HCT116 (cell line): ENCODE results near the gene FCN3. TPM values are rescaled to one million over a fixed set of nuclear protein-coding genes. Genes with fewer than 3 reads are reported as not detected.
A peak's percentile ranks its signal among the peaks of the same experiment; 100 is the strongest.

ENCODE experiments used
- ATAC-seq: fragments of 200-7000 bp; cut with Tn5 transposase; 2 replicates; pipeline ENCODE4 v1.9.1; 2020; ENCODE audit warnings: mild to moderate bottlenecking, moderate library complexity
- BruUV-seq: library from RNA; stranded (reverse); fragments of 400-500 nt; replicated peaks from 2 replicates; lab custom pipeline; 2021; lab: Mats Ljungman, UMichigan
- CTCF ChIA-PET: fragments of 300-600 bp; sonication (Branson Sonifier 250); formaldehyde crosslinking; loops from one replicate; lab custom pipeline; 2021; ENCODE audit warnings: antibody characterized with exemption; lab: Charles Lee
- POLR2A ChIA-PET: fragments of 300-600, 350-600 bp; sonication (Branson Sonifier 250); formaldehyde crosslinking; loops from one replicate; lab custom pipeline; 2021; ENCODE audit warnings: antibody characterized with exemption; lab: Charles Lee
- RAD21 ChIA-PET, 2 experiments: fragments of 300-600 bp; sonication (Branson Sonifier 250); formaldehyde crosslinking; loops; one replicate each; lab custom pipeline; 2023; ENCODE audit warnings: low total read pairs in 2 of 2; ENCODE audit not compliant: uncharacterized antibody in 2 of 2, unreplicated experiment in 2 of 2, low non-redundant PET in 1 of 2; lab: Charles Lee
- DNase-seq: peaks from one replicate; pipeline ENCODE4 v3.0.0-alpha.2; 2010; ENCODE audit warnings: low read depth, low spot score
- H2AFZ ChIP-seq: fragments of 200-600 bp; shearing (Covaris generic), sonication (generic); 2 replicates; pipeline ENCODE4 v1.6.1; 2017; ENCODE audit warnings: low read depth, mixed run types, mixed read lengths, antibody characterized with exemption, low read length; ENCODE audit not compliant: poor library complexity, severe bottlenecking
- H3K27ac ChIP-seq: 2 replicates; pipeline ENCODE4 v1.5.1; 2012; ENCODE audit warnings: low read depth, low read length
- H3K27me3 ChIP-seq: fragments of 200-600 bp; sonication (generic); 2 replicates; pipeline ENCODE4 v1.6.1; 2016; ENCODE audit warnings: mixed run types, low read length, mixed read lengths; ENCODE audit not compliant: insufficient read depth
- H3K36me3 ChIP-seq, 2 experiments: fragments of 200-500 bp in 1 of 2; fragments of 200-600 bp in 1 of 2; sonication (Bioruptor generic) in 1 of 2; sonication (generic) in 1 of 2; 2 replicates each; pipeline versions ENCODE4 v1.5.1 to v1.6.1; 2014 to 2016; ENCODE audit warnings: low read length in 2 of 2, inconsistent platforms in 1 of 2, mixed read lengths in 1 of 2, mixed run types in 1 of 2; ENCODE audit not compliant: insufficient read depth in 2 of 2, control insufficient read depth in 1 of 2
- H3K4me1 ChIP-seq, 2 experiments: fragments of 200-600 bp in 1 of 2; sonication (generic) in 1 of 2; 2 replicates each; pipeline versions ENCODE4 v1.5.1 to v1.6.1; 2012 to 2017; ENCODE audit warnings: low read length in 2 of 2, inconsistent platforms in 1 of 2, mild to moderate bottlenecking in 1 of 2, mixed read lengths in 1 of 2, mixed run types in 1 of 2, moderate library complexity in 1 of 2; ENCODE audit not compliant: insufficient read depth in 2 of 2, control insufficient read depth in 1 of 2
- H3K4me2 ChIP-seq: fragments of 200-600 bp; sonication (generic); 2 replicates; pipeline ENCODE4 v1.6.1; 2017; ENCODE audit warnings: mixed run types, low read length, mixed read lengths
- H3K4me3 ChIP-seq, 2 experiments: fragments of 200-600 bp in 1 of 2; sonication (generic) in 1 of 2; replicated peaks in 1 of 2; 2 replicates each; pipeline ENCODE4 v1.5.1; 2011 to 2016; ENCODE audit warnings: low read length in 2 of 2, control low read depth in 1 of 2, low read depth in 1 of 2, mild to moderate bottlenecking in 1 of 2, mixed read lengths in 1 of 2, mixed run types in 1 of 2
- H3K79me2 ChIP-seq: fragments of 200-600 bp; sonication (generic); 2 replicates; pipeline ENCODE4 v1.6.1; 2017; ENCODE audit warnings: mild to moderate bottlenecking, mixed run types, low read length, moderate library complexity, mixed read lengths; ENCODE audit not compliant: insufficient read depth
- H3K9ac ChIP-seq: fragments of 200-600 bp; sonication (generic); 2 replicates; pipeline ENCODE4 v1.6.1; 2016; ENCODE audit warnings: low read length, mixed read lengths
- H3K9me2 ChIP-seq: fragments of 200-600 bp; sonication (generic), shearing (Covaris generic); 2 replicates; pipeline ENCODE4 v1.6.1; 2017; ENCODE audit warnings: mixed run types, mild to moderate bottlenecking, moderate library complexity; ENCODE audit not compliant: insufficient read depth
- H3K9me3 ChIP-seq, 2 experiments: fragments of 200-500 bp in 1 of 2; fragments of 200-600 bp in 1 of 2; sonication (Bioruptor generic) in 1 of 2; sonication (generic) in 1 of 2; 2 replicates each; pipeline ENCODE4 v1.6.1; 2014 to 2017; ENCODE audit warnings: low read length in 2 of 2, mixed read lengths in 2 of 2, inconsistent platforms in 1 of 2, low read depth in 1 of 2, mild to moderate bottlenecking in 1 of 2, mixed run types in 1 of 2, moderate library complexity in 1 of 2; ENCODE audit not compliant: control insufficient read depth in 1 of 2, insufficient read depth in 1 of 2
- H4K20me1 ChIP-seq: fragments of 200-600 bp; sonication (generic), shearing (Covaris generic); 2 replicates; pipeline ENCODE4 v1.6.1; 2017; ENCODE audit warnings: mixed run types, mild to moderate bottlenecking, moderate library complexity; ENCODE audit not compliant: insufficient read depth
- ATF3 ChIP-seq: IDR thresholded peaks from 2 replicates; pipeline ENCODE4 v1.6.1; 2012
- CBX3 ChIP-seq: IDR thresholded peaks from 2 replicates; pipeline ENCODE4 v1.6.1; 2012; ENCODE audit warnings: low read depth
- CEBPB ChIP-seq: IDR thresholded peaks from 2 replicates; pipeline ENCODE4 v1.6.1; 2012; ENCODE audit warnings: low read depth
- CTCF ChIP-seq, 3 experiments: fragments of 200-600 bp in 1 of 3; sonication (generic) in 1 of 3; IDR thresholded peaks in 2 of 3; conservative IDR thresholded peaks in 1 of 3; 2 replicates each; pipeline ENCODE4 v1.5.1; 2012 to 2017; ENCODE audit warnings: low read depth in 2 of 3, low read length in 2 of 3, antibody characterized with exemption in 1 of 3, borderline replicate concordance in 1 of 3, control low read depth in 1 of 3, mild to moderate bottlenecking in 1 of 3, mixed read lengths in 1 of 3, mixed run types in 1 of 3, moderate library complexity in 1 of 3; ENCODE audit not compliant: insufficient read depth in 1 of 3
- EGR1 ChIP-seq: IDR thresholded peaks from 2 replicates; pipeline ENCODE4 v1.6.1; 2012; ENCODE audit warnings: low read depth
- ELF1 ChIP-seq: IDR thresholded peaks from 2 replicates; pipeline ENCODE4 v1.6.1; 2012; ENCODE audit warnings: low read depth, borderline replicate concordance
- FOSL1 ChIP-seq: IDR thresholded peaks from 2 replicates; pipeline ENCODE4 v1.6.1; 2012; ENCODE audit warnings: low read depth
- JUND ChIP-seq: IDR thresholded peaks from 2 replicates; pipeline ENCODE4 v1.6.1; 2012
- MAX ChIP-seq: IDR thresholded peaks from 2 replicates; pipeline ENCODE4 v1.6.1; 2012
- POLR2AphosphoS5 ChIP-seq: IDR thresholded peaks from 2 replicates; pipeline ENCODE4 v1.6.1; 2011; ENCODE audit warnings: mild to moderate bottlenecking, low read depth, low read length, moderate library complexity
- RAD21 ChIP-seq: IDR thresholded peaks from 2 replicates; pipeline ENCODE4 v1.6.1; 2012; ENCODE audit warnings: low read depth, mild to moderate bottlenecking
- REST ChIP-seq: IDR thresholded peaks from 2 replicates; pipeline ENCODE4 v1.6.1; 2012; ENCODE audit warnings: low read depth
- SRF ChIP-seq: IDR thresholded peaks from 2 replicates; pipeline ENCODE4 v1.6.1; 2012; ENCODE audit warnings: low read depth
- TCF7L2 ChIP-seq: IDR thresholded peaks from 2 replicates; pipeline ENCODE4 v1.7.0; 2011; ENCODE audit warnings: borderline replicate concordance, inconsistent platforms; ENCODE audit not compliant: insufficient read depth, insufficient read length; ENCODE audit errors: extremely low read depth
- YY1 ChIP-seq: IDR thresholded peaks from 2 replicates; pipeline ENCODE4 v1.6.1; 2011; ENCODE audit warnings: low read length, low read depth, moderate library complexity, mild to moderate bottlenecking; ENCODE audit not compliant: insufficient replicate concordance; ENCODE audit errors: extremely low read depth
- ZNF274 ChIP-seq: fragments of 200-500 bp; sonication (Bioruptor generic); IDR thresholded peaks from 2 replicates; pipeline ENCODE4 v1.6.1; 2014; ENCODE audit warnings: mild to moderate bottlenecking, low read depth, low read length, inconsistent platforms
- intact Hi-C: fragments of 100-400 bp; cut with micrococcal nuclease; formaldehyde crosslinking; loops from 2 replicates; pipeline ENCODE4 v1.10.0; 2022
- total RNA-seq: library from RNA; stranded (reverse); gene quantifications from one replicate; pipeline ENCODE4 v1.2.1, GENCODE V29; 2021; ENCODE audit not compliant: unreplicated experiment

Gene FCN3
- total RNA-seq, 1 experiment from 2014 or later = 1.2 TPM

- H2AFZ ChIP-seq = no peak overlapping the region
- no peak overlapping the region for H3K4me3 ChIP-seq
- DNase-seq (no peak), ATAC-seq (no peak)
- peaks cover 0 to 12% of the 10 kb centered on the region in 2 experiments; a peak in 1 of 4 replicates for H3K36me3 ChIP-seq
- no peak for TF ChIP-seq SRF
- no peak for TF ChIP-seq JUND
- TF ChIP-seq RAD21 = no peak
- no peak for TF ChIP-seq YY1
- no peak for TF ChIP-seq CBX3
- no peak for TF ChIP-seq FOSL1
- no peak for TF ChIP-seq POLR2AphosphoS5
- no peak for TF ChIP-seq TCF7L2
- TF ChIP-seq ATF3 = no peak
- no peak for TF ChIP-seq CTCF (IDR thresholded peaks at IDR 0.05 in 2 of 3, conservative IDR thresholded peaks at IDR 0.05 in 1 of 3; ENCODE audit: borderline replicate concordance in 1 of 3, insufficient read depth in 1 of 3, low read depth in 2 of 3, low read length in 2 of 3)
- no peak for TF ChIP-seq REST
- no peak for TF ChIP-seq MAX
- TF ChIP-seq ZNF274 = no peak
- TF ChIP-seq ELF1 = no peak
- TF ChIP-seq CEBPB = no peak
- TF ChIP-seq EGR1 = no peak
- H3K9ac ChIP-seq = no peak overlapping the region
- ChIA-PET CTCF (interaction anchor here (0.6 to 4.2 kb wide), 10 partner anchors 11 to 350 kb away, joined by 3 to 65 read pairs (median 9); partner anchors contain the start of gene CD164L2), RAD21 (interaction anchor here in 1 of 2 experiments (1.7 to 1.8 kb wide), 2 partner anchors 93 to 98 kb away, joined by 5 to 6 read pairs; no protein-coding TSS in a partner anchor), POLR2A (no interaction called here)
- intact Hi-C loops = loop anchor here (2.0 kb wide), 1 partner anchor 213 kb away; no protein-coding TSS in a partner anchor
- H3K79me2 ChIP-seq = peaks cover 25% of the 10 kb centered on the region
- peak overlapping the region; percentile 86 for H3K4me2 ChIP-seq
- peaks cover 17 to 40% of the 10 kb centered on the region in 2 experiments for H3K4me1 ChIP-seq
- BruUV-seq = no TSS peak
- no peaks in the 10 kb centered on the region for H4K20me1 ChIP-seq
- no peaks in the 10 kb centered on the region for H3K9me3 ChIP-seq
- peak overlapping the region; percentile 88 for H3K27ac ChIP-seq
- no peaks in the 10 kb centered on the region for H3K9me2 ChIP-seq
- no peaks in the 10 kb centered on the region for H3K27me3 ChIP-seq
Measured at GRCh38 chr1:27394282-27394658, 19.6 kb upstream of the FCN3 start.
